GM21528 (cell line): Measurements from ENCODE around the gene MMP19.

Experiments
- ATAC-seq: cut with Tn5 transposase; IDR thresholded peaks from one replicate; pipeline ENCODE4 v1.9.1; 2021; ENCODE audit warnings: mild to moderate bottlenecking, moderate library complexity; ENCODE audit not compliant: unreplicated experiment, low FRiP score

MMP19 gene

GRCh38 chr12:55817345-55818139, 25.2 kb downstream of the MMP19 start, which contains the start of the genes ORMDL2 and SARNP:
Gene ORMDL2 (plus strand): TSS chr12:55818041. CDS start chr12:55819000, 959 bp downstream.
Gene SARNP (minus strand): TSS chr12:55817724. CDS start chr12:55817701, 23 bp downstream.
- ATAC-seq, result peak; percentile 97

GRCh38 chr12:55816881-55817344, 25.8 kb downstream of the MMP19 start:
- ATAC-seq, result no peak

- no peak for ATAC-seq
These were observed 27.3 kb downstream of the MMP19 start for GRCh38 chr12:55815473-55815872.

- no peak for ATAC-seq
These were observed 28.5 kb downstream of the MMP19 start for GRCh38 chr12:55814257-55814656.

GRCh38 chr12:55812088-55812487, 30.6 kb downstream of the MMP19 start:
- ATAC-seq, result no peak

GRCh38 chr12:55809274-55809673, 33.5 kb downstream of the MMP19 start:
- no peak for ATAC-seq

- ATAC-seq, result no peak
These were observed 35.8 kb downstream of the MMP19 start for GRCh38 chr12:55806982-55807381.

- ATAC-seq, result no peak
These were observed 45.2 kb downstream of the MMP19 start for GRCh38 chr12:55797550-55797949.

- ATAC-seq, result no peak
These were observed 45.7 kb downstream of the MMP19 start for GRCh38 chr12:55797068-55797467.

GRCh38 chr12:55795950-55796349, 46.8 kb downstream of the MMP19 start:
- no peak for ATAC-seq

GRCh38 chr12:55789893-55790292, 52.8 kb downstream of the MMP19 start:
- ATAC-seq, result no peak

- ATAC-seq, result no peak
These were observed 53.6 kb downstream of the MMP19 start for GRCh38 chr12:55789171-55789570.

- no peak for ATAC-seq
These were observed 54.2 kb downstream of the MMP19 start for GRCh38 chr12:55788546-55788945.
